Amniotic stem cell (primary cell): ENCODE data around the gene CEMP1.
"Not testable (repeated sequence)": the region's sequence is repeated elsewhere in the genome, so short reads cannot be mapped to it uniquely, and the experiment has no call there.

Source experiments
- DNase-seq: peaks from one replicate; lab custom pipeline; 2025; lab: John Stamatoyannopoulos, UW

The CEMP1 gene

DNA sequence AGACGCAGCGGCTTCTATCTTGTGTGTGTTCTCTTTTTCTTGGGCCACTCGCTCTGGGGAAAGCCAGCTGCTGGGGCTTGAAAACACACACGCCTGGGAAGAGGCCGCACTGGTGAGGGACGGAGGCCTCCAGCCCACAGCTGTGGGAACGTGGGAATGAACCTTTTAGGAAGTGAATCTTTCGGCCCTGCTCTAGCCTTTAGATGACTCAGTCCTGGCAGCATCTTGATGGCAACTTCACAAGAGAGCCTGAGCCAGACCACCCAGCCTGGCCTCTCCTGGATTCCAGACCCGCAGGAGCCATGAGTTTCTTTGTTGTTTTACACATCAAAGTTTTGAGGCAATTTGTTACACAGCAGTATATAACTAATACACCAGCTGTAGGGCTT is 4.4 kb upstream of the CEMP1 start:
- no peak for DNase-seq

DNA sequence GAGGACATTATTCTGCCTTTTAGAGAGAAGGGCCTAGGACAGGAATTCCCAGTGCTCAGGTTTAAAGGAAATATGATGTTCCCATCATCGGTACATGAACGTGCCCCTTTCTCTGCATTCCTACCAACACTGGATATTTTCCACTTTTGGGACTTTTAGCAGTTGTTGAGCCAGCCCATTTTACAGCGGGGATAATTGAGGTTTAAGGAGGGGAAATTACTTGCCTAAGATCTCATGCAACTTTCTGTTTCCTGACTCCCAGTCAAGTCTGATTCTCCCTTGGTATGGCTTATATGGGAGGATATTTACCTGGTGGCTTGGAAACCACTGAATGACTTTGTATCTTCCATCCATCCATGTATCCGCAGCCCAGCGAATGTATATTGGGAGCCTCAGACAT is 3.1 kb upstream of the CEMP1 start:
- DNase-seq = not testable (repeated sequence)

DNA sequence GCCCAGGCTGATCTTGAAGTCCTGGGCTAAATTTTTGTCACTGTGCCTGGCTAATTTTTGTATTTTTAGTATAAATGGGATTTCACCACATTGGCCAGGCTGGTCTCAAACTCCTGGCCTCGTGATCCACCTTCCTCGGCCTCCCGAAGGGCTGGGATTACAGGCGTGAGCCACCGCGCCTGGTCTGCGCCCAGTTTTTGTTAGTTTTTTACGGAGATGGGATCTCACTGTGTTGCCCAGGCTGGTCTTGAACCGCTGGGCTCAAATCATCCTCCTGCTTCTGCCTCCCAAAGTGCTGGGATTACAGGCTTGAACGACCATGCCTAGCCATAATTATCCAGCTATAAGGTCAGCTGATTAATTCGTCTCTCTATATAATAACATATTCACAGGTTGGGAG is 2.7 kb upstream of the CEMP1 start:
- no peak for DNase-seq

DNA sequence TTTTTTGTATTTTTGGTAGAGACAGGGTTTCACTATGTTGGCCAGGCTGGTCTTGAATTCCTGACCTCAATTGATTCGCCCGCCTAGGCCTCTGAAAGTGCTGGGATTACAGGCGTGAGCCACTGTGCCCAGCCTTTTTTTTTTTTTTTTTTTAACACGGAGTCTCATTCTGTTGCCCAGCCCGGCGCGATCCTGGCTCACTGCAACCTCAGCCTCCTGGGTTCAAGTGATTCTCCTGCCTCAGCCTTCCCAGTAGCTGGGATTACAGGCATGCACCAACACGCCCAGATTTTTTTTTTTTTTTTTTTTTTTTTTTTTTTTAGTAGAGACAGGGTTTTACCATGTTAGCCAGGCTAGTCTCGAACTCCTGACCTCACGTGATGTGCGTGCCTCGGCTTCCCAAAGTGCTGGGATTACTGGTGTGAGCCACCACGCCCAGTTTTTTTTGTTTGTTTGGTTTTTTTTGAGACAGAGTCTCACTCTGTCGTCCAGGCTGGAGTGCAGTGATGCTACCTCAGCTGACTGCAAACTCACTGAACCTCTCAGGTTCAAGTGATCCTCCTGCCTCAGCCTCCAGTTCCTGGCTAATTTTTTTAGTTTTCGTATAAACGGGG is 2.0 kb upstream of the CEMP1 start:
- not testable (repeated sequence) for DNase-seq

DNA sequence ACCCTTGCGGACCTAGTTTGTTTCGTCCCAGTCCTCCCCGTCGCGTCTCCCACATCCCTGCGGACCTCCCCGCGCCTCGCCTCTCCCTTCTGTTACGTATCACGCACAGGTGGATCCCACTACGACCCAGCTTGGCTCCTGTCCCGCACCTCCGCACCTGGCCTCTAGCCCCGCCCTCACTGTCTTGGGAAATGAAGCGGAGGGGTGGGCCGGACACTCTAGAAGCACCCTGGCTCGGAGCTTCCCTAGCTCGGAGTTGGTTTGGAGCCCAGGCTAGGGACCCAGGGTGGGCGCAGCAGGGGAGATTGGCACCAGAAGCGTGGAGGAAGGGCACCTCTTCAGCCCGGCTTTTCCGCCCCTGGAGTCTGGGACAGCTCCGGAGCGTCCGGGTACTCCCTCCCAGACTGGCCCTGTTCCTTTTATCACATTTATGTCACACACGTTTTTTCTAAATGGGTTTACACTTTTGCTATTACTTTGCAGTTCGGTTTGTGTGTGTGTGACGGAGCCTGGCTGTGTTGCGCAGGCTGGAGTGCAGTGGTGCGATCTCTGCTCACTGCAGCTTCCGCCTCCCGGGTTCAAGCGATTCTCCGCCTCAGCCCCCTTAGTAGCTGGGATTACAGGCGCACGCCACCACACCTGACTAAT is 1.4 kb upstream of the CEMP1 start:
- DNase-seq = no peak

DNA sequence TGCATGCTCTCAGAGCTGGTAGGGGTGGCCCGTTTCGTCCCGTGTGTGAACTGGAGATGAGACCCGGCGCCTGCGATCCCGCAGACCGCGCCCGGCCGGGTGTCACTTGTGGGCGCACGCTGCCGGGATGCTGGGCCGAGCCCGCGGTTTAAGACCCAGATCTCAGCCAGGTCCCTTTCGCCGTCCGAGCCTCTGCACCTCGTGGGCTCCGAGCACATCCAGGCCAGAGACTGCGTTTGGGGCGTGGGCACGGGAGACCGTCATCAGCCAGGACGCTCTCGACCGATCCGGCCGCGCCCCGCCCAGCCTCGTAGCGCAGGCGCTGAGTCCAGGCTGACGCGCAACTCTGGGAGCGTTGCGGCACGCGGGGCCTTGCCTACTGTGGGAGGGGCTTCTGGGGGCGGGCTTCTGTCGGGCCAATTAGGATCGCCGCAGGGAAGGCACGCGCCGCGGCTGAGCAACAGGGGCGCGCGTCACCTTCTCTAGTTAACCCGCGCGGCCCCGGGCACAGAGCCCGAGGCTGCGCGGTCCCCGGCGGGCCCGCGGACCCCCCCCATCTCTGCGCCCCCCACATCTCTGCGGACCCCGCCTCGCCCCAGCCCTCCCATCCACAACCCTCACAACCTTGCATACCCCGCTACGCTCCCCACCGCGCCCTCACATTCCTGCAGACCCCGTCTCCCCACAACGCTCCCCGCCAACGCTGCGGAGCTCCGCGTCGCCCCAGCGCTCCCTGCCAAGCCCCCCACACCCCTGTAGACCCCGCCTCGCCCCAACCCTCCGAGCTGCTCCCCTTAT is 687 bp upstream of the CEMP1 start:
- DNase-seq = peak; percentile 94

DNA sequence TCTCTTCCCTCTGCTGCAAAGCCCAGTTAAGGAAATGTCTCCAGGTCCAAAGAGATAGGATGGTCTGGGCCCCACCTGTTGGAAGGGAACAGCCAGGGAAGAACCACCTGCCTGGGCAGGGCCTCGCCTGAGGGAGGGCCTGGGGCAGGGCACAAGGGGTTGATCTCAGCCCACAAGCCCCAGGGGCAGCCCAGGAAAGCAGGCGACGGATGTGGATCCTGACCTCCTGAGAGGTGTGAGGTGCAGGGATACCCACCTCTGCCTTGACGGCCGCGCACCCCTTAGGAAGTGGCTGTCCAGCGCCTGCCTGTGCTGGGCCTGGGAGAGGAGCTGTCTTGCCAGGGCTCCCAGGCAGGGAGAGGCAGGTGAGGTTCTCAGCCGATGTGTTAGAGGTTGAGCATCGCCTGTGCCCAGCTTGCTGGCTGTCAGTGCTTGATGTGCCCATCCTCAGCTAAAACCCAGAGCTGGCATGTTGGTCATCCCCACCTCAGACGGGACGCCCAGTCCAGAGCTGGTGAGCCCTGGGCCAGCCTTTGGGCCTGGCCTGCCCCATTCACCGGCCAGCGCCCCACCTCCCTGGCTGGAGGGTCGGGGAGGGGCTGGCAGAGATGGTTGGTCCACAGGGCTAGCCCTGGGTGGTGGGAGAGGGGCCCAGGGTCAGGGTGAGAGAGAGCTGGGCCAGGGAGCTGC is 434 bp downstream of the CEMP1 start:
- DNase-seq = no peak

DNA sequence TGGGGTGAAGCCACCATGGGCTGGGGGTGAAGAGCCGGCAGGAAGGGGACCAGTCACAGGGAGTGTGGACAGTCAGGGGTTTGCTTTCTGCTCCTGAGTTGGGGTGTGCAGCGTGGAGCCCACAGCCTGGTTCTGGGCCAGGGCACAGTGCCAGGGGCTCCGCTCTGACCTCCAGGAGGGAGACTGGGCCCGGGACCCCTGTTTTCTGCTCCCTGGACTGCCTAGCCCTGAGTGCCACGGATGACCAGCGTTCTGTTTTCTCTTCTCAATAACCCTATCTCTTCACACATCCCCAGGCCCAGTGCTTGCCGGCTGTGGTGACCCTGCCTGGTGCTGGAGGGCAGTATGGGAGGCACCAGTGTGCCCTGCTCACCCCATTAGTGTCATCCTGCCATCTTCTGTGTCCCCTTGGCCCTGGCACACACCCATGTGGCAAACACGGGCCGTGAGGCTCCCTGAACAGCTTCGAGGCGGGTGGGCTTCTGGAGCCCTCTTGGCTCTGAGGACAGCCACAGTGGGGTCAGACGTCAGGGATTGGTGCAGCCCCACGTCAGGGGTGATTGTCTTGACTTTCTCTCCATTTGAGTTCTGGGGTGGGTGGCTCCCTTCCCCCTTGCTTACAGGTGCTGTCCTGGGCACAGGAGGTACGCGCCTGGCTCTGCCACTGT is 1.1 kb downstream of the CEMP1 start:
- DNase-seq = no peak

DNA sequence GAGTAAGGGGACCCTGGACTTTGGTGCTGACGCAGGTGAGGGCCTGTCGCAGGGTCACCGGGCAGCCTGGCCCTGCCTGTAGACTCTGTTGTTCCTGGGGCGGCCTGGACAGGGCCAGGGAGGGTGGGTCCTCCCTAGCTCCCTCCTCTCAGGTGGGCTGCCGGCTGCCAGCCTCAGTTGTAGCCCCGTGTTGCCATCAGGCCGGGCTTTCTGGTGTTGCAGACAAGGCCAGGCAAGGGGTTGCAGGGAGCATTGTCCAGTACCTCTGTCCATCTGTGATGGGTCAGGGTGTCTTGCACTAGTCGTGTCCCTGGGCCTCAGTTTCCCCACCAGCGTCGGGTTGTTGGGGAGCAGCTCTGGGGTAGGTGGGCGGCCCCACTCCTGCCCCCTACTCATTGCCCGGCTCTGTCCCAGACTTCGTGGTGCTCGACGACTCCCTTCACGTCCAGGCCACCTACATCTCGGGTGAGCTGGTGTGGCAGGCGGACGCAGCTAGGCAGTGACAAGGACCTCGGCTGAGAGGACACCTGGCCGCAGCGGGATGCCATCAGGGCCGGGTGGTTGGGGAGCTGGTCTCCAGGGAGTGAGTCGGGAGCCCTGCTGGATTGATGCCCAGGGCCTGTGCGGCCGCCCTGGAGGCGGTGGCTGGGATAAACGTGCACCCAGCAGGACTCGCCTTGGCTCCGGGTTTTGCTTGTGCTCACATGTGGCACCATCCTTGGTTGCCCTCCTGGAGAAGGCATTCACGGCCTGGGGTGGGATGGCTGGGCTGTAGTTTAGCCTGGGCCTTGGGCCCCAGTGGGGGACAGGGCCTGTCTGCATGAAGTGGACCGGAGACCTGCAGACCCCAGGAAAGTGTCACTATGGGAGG is 1.9 kb downstream of the CEMP1 start:
- no peak for DNase-seq

DNA sequence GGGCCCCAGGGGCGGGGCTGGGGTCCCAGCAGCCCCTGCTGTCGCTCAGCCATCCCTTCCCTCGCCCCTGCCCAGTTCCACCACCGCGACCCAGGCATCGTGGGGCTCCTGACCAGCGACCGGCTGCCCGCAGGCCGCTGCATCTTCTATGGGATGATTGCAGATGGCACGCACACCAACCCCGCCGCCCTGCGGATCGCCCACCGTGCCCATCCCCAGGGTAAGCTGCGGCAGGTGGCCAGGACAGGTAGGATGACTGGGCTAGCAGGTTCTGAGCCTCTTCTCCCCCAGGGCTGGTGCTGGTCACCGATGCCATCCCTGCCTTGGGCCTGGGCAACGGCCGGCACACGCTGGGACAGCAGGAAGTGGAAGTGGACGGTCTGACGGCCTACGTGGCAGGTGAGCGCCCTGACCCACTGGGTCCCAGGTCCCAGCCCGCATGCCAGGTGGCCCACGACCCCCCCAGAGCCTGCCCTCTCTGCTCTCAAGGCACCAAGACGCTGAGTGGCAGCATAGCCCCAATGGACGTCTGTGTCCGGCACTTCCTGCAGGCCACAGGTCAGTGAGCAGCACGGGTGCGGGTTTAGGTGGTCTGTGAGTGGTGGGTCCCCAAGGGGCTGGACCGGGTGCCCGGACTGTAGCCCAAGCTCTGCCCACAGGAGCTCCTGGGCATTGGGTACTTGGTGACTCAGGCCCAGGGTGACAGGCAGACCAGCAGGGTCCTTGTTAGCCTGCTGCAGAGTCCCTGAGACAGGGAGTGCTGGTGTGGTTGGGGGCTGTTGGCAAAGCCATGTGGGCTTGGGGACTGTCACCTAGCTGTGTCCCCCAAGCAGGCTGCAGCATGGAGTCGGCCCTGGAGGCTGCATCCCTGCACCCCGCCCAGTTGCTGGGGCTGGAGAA is 2.8 kb downstream of the CEMP1 start:
- DNase-seq = no peak

DNA sequence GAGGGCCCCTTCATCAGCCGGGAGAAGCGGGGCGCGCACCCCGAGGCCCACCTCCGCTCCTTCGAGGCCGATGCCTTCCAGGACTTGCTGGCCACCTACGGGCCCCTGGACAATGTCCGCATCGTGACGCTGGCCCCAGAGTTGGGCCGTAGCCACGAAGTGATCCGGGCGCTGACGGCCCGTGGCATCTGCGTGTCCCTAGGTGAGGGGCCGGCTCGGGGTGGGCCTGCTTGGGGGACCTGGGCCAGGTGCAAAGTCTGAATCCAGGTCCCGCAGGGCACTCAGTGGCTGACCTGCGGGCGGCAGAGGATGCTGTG is 3.5 kb downstream of the CEMP1 start:
- no peak for DNase-seq

DNA sequence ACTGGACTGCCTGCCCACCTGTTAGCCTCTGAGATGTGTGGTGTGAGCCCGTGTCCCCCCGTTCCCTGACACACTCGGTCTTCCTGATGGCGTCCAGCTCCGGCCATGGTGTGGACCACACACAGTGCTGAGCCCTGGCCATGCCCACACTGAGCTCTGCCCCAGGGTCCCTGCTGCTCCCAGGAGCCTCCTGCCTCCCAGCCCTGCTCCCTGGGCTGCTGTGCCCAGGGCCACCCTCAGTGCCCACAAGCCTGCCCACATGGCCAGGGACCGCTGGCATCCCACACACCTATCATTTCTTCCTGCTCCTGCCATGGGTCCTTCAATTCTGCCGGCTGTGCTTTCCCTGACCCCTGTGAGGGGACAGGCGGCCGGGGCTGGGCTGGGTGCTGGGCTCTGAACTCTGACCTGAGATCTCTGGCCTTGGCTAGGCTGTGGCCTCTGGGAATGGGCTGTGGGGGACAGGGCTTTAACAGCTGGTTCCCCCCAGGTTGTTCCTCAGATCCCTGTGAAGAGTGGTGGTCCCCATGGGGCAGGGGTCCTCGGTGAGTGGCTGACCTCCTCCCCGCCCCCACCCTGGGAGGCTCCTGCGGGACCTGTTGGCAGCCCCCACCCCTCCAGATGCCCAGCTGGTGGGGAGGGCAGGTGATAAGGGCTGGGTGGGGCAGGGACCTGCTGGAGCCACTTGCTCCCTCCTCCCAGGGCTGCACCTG is 4.0 kb downstream of the CEMP1 start:
- no peak for DNase-seq

DNA sequence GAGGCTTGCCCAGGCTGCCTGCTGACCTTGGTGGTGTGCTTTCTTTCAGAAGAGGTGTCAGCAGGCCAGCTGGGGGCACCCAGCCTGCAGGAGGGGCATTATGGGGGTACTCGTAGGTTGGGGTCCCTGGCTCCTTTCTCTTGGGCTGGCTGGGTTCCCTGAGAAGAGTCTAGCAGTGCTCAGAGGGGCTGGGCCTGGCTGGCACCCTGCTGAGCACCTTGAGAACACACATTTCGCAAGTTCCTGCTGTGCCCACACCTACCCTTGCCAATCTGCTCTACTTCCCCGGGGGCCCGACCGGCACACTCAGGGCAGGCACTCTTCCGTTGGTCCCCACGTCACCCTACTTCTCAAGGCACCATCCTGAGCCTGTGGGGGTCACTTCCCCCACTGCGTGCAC is 5.1 kb downstream of the CEMP1 start:
- DNase-seq = no peak

DNA sequence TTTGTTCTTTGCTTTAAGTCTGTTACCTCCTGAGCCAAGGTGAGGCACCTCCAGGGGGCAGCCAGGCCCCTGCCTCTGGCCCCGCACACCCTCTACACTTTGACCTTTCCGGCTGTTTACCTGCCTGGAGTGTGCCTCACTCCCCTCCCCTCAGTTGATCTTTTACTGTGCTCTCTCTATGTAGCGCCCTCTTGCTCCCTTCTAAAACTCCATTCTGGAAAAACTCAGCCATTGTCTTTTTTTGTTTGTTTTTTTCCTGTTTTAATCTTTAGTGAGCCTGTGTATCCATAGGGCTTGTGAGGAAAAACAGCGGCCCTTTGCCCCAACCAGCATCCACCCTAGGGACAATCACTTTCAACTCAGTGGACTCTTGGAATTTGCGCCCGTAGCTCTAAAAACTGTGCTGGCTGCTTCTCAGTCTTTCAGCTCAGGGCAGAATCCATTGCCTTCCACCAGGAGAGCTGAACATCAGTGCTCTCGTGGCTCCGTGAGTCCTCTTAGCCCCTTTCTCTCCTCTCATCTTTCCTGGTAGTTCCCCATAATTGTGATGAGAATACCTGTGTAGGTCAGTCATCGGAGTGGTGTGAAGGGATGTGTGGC is 6.8 kb downstream of the CEMP1 start:
- DNase-seq = no peak

DNA sequence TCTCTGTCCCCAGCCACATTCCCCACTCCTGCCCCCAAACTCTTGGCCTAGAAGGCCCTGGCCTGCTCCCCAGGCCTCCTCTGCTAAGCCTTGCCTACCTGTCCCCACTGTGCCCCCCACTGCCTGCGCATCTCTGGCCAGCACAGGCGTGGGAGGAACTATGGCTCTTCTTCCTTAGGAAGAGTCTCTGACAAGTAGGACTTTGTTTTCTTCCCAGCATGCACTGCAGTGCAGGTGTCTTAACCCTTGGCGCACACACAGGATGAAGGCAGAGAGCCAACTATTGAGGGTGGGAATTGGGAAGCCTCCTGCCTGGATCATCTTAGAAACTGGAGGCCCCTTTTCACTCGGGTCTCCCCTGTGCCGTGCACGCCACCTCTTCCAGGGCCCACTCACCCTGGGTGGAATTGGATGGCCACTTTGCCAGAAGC is 7.4 kb downstream of the CEMP1 start:
- DNase-seq = no peak

DNA sequence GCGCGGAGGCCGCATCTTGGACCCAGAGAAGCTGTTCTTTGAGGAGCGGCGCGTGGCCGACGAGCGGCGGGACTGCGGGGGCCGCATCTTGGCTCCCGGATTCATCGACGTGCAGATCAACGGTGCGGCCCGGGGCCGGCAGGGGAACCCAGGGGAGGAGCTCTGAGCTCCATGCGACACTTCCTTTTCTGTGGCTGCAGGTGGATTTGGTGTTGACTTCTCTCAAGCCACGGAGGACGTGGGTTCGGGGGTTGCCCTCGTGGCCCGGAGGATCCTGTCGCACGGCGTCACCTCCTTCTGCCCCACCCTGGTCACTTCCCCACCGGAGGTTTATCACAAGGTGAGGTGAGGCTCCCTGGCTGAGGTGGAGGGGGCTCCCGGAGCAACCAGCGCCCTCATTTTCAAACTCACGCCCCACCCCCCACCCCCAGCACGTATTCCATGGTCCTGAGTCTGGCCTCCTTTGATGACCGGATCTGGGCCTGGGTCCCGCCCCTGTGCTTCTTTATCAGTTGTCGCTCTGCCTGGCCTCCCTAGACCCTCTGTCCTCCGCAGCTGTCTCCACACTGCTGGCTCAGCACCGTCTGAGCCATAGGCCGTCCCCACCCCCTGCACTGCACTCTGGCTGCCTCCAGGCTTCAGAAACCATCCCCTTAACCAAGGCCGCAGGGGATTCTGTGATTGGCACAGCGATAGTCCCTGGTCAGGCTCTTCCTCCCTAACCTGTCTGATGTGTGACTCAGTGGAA is 10.2 kb downstream of the CEMP1 start:
- no peak for DNase-seq

DNA sequence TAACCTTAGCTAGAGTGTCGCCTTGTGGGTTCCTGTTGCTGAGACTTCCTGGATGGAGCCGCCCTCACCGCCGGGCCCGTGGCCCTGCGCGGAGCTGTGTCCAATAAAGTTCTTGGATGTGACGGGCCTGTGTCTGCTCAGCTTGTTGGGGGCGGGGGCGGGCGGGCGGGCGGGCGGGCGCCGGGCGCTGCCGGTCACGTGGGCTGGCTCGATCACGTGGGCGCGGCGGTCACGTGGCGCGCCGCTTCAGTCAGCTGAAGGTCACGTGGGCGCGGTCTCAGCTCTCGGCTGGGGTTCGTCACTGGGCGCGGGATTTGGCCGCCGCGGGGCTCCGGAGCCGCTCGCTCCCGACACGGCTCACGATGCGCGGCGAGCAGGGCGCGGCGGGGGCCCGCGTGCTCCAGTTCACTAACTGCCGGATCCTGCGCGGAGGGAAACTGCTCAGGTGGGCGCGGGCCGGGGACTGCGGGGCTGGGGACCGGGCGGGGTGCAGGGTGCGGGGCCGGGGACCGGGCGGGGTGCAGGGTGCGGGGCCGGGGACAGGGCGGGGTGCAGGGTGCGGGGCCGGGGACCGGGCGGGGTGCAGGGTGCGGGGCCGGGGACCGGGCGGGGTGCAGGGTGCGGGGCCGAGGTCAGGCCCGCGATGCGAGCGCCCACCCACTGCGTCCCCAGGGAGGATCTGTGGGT is 11.0 kb downstream of the CEMP1 start, which contains the start of gene AMDHD2:
Gene AMDHD2, plus strand, starts transcription at position 275 of the 687 bp plus-strand sequence. Its CDS starts 88 bp downstream, at position 363.
- DNase-seq = peak; percentile 91

DNA sequence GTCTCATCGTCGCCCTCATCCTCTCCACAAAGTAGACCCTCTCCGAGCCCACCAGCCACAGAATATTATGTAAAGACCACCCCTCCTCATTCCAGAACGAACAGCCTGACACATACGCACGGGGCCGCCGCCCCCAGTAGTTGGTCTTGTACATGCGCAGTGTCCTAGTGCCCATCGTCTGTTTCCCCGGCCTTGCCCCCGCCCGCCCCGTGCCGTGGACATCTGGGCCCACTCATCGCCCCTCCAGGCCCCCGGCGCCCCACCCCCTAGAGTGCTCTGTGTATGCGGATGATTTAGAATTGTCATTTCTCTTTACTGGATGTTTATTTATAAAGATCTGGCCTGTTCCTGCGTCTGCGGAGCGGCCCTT is 11.5 kb downstream of the CEMP1 start:
- no peak for DNase-seq
